ENCODE measurements around the gene NTSR2. TPM values are rescaled to one million over a fixed set of nuclear protein-coding genes. Genes with fewer than 3 reads are reported as not detected.

NTSR2 gene
- total and polyA plus RNA-seq, 10 of the 15 experiments (the other 5 are each of a cell fraction or from before 2014, with no cell fraction given), result not detected

DNA sequence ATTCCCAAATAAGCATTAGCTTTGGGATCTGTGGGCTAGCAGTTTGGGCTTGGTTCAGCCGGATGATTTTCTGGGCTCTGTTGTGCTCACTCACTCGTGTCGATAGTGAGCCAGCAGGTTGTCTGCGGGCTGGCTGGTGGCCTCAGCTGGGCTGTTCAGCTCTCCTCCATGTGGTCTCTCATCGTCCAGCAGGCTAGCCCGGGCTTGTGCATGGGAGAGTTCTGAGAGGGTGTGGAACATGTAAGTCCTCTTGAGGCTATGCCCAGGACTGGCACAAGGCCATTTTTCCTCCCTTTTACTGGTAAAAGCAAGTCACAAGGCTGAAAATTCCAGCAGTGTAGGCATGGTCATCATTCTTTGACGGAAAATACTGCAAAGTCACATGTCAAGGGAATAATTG is 38.5 kb downstream of the NTSR2 start:
- Histone ChIP-seq H3K4me1 (ENCODE audit: control insufficient read depth, insufficient read depth, low read length) (no peaks in the 10 kb centered on the region), H3K9me3 (replicated peaks; ENCODE audit: control insufficient read depth, insufficient read depth, low read length) (no peaks in the 10 kb centered on the region; the same call in 2 of the 3 replicates), H3K36me3 (ENCODE audit: control insufficient read depth in 2 of 2, insufficient read depth in 2 of 2, low read length in 1 of 2) (no peaks in the 10 kb centered on the region), H3K9ac (ENCODE audit: control insufficient read depth, insufficient read depth, low read length) (no peak overlapping the region), H3K4me3 (no peak overlapping the region), H3K27ac (ENCODE audit: control insufficient read depth, insufficient read depth) (no peak overlapping the region), H3K79me2 (ENCODE audit: control insufficient read depth, insufficient read depth, low read length) (no peaks in the 10 kb centered on the region), H4K20me1 (ENCODE audit: control insufficient read depth, insufficient read depth) (no peaks in the 10 kb centered on the region), H3K27me3 (replicated peaks in 1 of 2; ENCODE audit: control insufficient read depth in 2 of 2, insufficient read depth in 2 of 2, low read length in 1 of 2) (no peaks in the 10 kb centered on the region; a peak in 2 of 4 replicates), H3K4me2 (ENCODE audit: control insufficient read depth, insufficient read depth) (no peak overlapping the region), H2AFZ (ENCODE audit: control insufficient read depth, low read depth, low read length) (no peak overlapping the region)
- no peak for DNase-seq (ENCODE audit: low read depth, low spot score)
- ChIA-PET SMC1A (ENCODE audit: uncharacterized antibody, unreplicated experiment) (no interaction called here), RAD21 (ENCODE audit: unreplicated experiment) (no interaction called here), CTCF (no interaction called here), POLR2A (no interaction called here)
- 52% methylated on average over 7 of the region's 7 CpGs for WGBS (ENCODE audit: insufficient coverage, insufficient replicate concordance, low lambda C conversion rate, missing lambda C conversion rate)
- ATAC-seq, result no peak
- in situ Hi-C loops (cut with MboI), result no loop called here
- no peak for FAIRE-seq
- intact Hi-C loops (cut with micrococcal nuclease; ENCODE audit: unreplicated experiment), result no loop called here
- BruUV-seq (replicated peaks), result no TSS peak
- TF ChIP-seq SMC3 (IDR thresholded peaks at IDR 0.05; ENCODE audit: borderline replicate concordance, low read length) (no peak), KDM1A (IDR thresholded peaks at IDR 0.05; ENCODE audit: borderline replicate concordance) (no peak), STAT1 (conservative IDR thresholded peaks at IDR 0.05) (no peak), SREBF1 (IDR thresholded peaks at IDR 0.05; ENCODE audit: low read length) (no peak), MEF2A (IDR thresholded peaks at IDR 0.05; ENCODE audit: insufficient read depth, low read depth, low read length) (no peak), MYC (IDR thresholded peaks at IDR 0.05; ENCODE audit: insufficient read depth, insufficient read length, insufficient replicate concordance, low read length, severe bottlenecking) (no peak), E2F4 (IDR thresholded peaks at IDR 0.05; ENCODE audit: low read depth, low read length) (no peak)

DNA sequence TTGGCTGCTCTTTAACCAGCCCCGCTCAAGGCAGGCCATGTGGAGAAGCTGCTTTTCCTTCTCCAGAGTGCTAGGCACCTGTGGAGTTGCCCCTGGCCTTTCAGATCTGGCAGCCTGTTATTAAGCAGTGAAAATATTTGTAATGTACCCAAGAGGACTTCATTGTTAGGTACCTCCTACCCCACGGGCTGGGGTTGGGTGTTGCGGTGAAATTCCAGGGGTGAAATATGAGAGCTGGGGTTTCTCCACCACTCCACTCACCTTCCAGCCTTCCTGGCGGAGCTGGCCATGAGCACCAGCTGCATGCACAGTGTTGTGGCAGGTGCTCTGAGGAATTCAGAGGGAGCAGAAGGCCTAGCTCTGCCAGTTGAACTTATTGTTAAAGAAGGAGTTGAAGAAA is 39.1 kb downstream of the NTSR2 start:
- in situ Hi-C loops (cut with MboI) (no loop called here), intact Hi-C loops (cut with micrococcal nuclease; ENCODE audit: unreplicated experiment) (no loop called here)
- H3K79me2 ChIP-seq (ENCODE audit: control insufficient read depth, insufficient read depth, low read length), result no peaks in the 10 kb centered on the region
- no peaks in the 10 kb centered on the region; the same call in 2 of the 3 replicates for H3K9me3 ChIP-seq (replicated peaks; ENCODE audit: control insufficient read depth, insufficient read depth, low read length)
- no peak overlapping the region for H3K9ac ChIP-seq (ENCODE audit: control insufficient read depth, insufficient read depth, low read length)
- ChIA-PET RAD21 (ENCODE audit: unreplicated experiment) (no interaction called here), POLR2A (interaction anchor here (0.6 kb wide), 1 partner anchor 166 kb away, joined by 3 read pairs; no protein-coding TSS in a partner anchor), SMC1A (ENCODE audit: uncharacterized antibody, unreplicated experiment) (no interaction called here), CTCF (interaction anchor here (1.0 kb wide), 1 partner anchor 52 kb away, joined by 3 read pairs; no protein-coding TSS in a partner anchor)
- no peaks in the 10 kb centered on the region for H3K4me1 ChIP-seq (ENCODE audit: control insufficient read depth, insufficient read depth, low read length)
- FAIRE-seq (no peak), DNase-seq (ENCODE audit: low read depth, low spot score) (no peak), ATAC-seq (no peak)
- no peak overlapping the region for H2AFZ ChIP-seq (ENCODE audit: control insufficient read depth, low read depth, low read length)
- H4K20me1 ChIP-seq (ENCODE audit: control insufficient read depth, insufficient read depth), result no peaks in the 10 kb centered on the region
- H3K27ac ChIP-seq (ENCODE audit: control insufficient read depth, insufficient read depth), result no peak overlapping the region
- no TSS peak for BruUV-seq (replicated peaks)
- no peak overlapping the region for H3K4me2 ChIP-seq (ENCODE audit: control insufficient read depth, insufficient read depth)
- no peak overlapping the region for H3K4me3 ChIP-seq
- WGBS (ENCODE audit: insufficient coverage, insufficient replicate concordance, low lambda C conversion rate, missing lambda C conversion rate), result 57% methylated on average over 4 of the region's 4 CpGs
- no peaks in the 10 kb centered on the region; a peak in 2 of 4 replicates for H3K27me3 ChIP-seq (replicated peaks in 1 of 2; ENCODE audit: control insufficient read depth in 2 of 2, insufficient read depth in 2 of 2, low read length in 1 of 2)
- no peaks in the 10 kb centered on the region for H3K36me3 ChIP-seq (ENCODE audit: control insufficient read depth in 2 of 2, insufficient read depth in 2 of 2, low read length in 1 of 2)
- TF ChIP-seq, protein P1, sequence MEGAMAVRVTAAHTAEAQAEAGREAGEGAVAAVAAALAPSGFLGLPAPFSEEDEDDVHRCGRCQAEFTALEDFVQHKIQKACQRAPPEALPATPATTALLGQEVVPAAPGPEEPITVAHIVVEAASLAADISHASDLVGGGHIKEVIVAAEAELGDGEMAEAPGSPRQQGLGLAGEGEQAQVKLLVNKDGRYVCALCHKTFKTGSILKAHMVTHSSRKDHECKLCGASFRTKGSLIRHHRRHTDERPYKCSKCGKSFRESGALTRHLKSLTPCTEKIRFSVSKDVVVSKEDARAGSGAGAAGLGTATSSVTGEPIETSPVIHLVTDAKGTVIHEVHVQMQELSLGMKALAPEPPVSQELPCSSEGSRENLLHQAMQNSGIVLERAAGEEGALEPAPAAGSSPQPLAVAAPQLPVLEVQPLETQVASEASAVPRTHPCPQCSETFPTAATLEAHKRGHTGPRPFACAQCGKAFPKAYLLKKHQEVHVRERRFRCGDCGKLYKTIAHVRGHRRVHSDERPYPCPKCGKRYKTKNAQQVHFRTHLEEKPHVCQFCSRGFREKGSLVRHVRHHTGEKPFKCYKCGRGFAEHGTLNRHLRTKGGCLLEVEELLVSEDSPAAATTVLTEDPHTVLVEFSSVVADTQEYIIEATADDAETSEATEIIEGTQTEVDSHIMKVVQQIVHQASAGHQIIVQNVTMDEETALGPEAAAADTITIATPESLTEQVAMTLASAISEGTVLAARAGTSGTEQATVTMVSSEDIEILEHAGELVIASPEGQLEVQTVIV (IDR thresholded peaks at IDR 0.05; ENCODE audit: borderline replicate concordance, partially characterized antibody), result no peak
- TF ChIP-seq YBX1 (IDR thresholded peaks at IDR 0.05) (no peak), RCOR1 (conservative IDR thresholded peaks at IDR 0.05; ENCODE audit: low read depth, low read length) (no peak), EP300 (IDR thresholded peaks at IDR 0.05; ENCODE audit: borderline replicate concordance in 1 of 2, control insufficient read depth in 1 of 2, low read depth in 2 of 2, low read length in 2 of 2) (no peak), YY1 (IDR thresholded peaks at IDR 0.05; ENCODE audit: low read depth, low read length) (no peak), MXI1 (IDR thresholded peaks at IDR 0.05; ENCODE audit: low read depth, low read length) (no peak), SMC3 (IDR thresholded peaks at IDR 0.05; ENCODE audit: borderline replicate concordance, low read length) (no peak)
